ENCODE measurements around the gene DNAJC16.

DNAJC16 gene

GRCh38 chr1:15540186-15540585 lies 13.5 kb downstream of the DNAJC16 start:
- peak; percentile 14 for DNase-seq (ENCODE audit: low read depth)

DNA sequence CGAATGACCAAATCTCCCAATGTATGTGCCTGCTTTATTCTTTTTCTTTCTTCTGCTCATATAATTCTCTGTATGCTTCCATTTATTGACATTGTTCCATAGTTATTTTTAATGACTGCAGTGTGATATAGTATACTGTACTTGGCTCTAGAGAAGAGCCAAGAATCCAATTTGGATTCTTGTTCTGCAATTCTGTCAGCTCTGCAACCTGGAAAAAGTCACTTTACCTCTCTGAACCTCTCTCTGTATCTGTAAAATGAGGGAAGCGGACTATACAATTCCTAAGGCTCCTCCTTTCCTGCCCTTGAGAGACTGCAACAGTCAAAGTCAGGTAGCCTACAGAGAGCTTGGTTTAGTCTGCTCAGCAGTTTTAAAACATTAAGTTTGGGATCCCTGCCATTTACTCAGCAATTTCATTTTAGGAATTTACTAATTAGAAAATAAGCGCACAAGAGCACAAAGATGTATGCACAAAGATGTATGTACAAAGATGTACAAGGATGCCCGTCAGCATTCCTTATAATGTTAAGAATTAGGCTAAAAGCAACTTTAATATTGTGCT lies 14.7 kb downstream of the DNAJC16 start:
- DNase-seq (ENCODE audit: low read depth): no peak

- DNase-seq (ENCODE audit: low read depth): no peak
Measured at GRCh38 chr1:15542388-15543250, 16.0 kb downstream of the DNAJC16 start.

GRCh38 chr1:15543251-15543588 lies 16.6 kb downstream of the DNAJC16 start:
- no peak for DNase-seq (ENCODE audit: low read depth)

DNA sequence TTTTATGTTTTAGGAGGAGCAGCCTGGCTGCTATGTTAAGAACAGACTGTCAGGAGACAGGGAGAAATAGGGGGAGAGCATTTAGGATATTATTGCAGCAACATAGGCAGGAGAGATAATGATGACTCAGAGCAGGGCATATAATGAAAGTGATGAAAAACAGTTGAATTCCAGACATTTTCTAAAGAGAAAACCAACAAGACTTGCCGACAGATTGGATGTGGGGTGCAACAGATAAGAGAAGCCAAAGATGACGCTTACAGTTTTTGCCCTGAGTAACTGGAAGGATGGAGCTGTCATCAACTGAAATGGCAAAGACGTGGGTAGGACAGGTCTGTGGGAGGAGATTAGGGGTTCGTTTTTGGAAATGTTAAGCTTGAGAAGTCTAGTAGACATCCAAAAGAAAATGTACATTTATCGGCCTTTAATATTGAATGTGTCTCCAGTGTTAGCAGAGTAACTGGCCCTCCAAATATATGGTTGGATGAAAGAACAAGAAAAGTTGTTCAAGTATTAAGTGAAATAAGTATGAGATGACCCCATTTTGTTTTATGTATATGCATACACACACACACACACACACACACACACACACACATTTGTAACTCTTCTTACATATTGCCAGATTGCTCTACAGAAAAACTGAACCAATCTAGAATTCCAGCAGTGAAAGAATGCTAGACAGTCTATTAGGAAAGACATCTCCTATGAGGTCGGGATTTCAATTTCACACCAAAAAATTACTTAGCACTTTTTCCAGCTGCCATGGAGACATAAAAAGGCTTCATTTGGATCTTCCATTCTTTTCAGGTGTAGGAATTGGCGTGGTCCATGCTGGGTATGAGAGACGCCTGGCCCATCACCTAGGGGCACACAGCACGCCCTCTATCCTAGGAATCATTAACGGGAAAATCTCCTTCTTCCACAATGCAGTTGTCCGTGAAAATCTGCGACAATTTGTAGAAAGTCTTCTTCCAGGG lies 17.2 kb downstream of the DNAJC16 start:
- DNase-seq (ENCODE audit: low read depth): no peak

DNA sequence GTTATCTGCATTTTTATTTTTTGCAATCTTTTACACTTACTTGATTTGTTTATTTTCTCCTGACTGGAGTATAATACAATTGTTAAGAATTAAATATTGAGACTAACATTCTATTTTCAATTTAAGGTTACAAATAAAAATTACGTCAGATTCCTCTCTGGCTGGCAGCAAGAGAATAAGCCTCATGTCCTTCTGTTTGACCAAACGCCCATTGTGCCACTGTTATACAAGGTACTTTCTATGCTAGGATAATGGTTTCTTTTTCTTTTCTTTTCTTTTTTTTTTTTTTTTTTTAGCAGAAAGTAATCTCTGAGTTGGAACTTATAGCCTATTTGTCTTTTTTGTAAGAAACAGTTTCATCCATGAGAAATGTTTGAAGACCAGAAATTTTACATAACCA lies 20.0 kb downstream of the DNAJC16 start:
- DNase-seq (ENCODE audit: low read depth): no peak

- no peak for DNase-seq (ENCODE audit: low read depth)
Measured at GRCh38 chr1:15550573-15550972, 23.9 kb downstream of the DNAJC16 start.

DNA sequence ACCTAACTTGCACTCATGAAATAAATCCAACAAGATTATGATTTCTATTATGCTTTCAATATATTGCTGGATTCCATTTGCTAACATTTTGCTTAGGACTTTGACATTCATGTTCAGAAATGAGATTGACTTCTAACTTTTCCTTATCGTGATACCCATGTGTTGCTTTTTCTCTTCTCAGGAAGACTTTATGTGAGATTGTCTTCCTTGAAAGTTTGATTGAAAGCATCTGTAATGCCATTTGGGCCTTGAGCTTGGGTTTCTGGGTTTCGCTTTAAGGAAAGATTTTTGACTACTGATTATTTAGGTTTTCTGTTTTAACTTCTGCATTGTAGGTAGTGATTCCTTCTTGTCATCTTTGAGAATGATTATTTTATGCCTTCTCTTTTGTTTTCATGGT lies 30.4 kb downstream of the DNAJC16 start:
- no peak for DNase-seq (ENCODE audit: low read depth)

DNA sequence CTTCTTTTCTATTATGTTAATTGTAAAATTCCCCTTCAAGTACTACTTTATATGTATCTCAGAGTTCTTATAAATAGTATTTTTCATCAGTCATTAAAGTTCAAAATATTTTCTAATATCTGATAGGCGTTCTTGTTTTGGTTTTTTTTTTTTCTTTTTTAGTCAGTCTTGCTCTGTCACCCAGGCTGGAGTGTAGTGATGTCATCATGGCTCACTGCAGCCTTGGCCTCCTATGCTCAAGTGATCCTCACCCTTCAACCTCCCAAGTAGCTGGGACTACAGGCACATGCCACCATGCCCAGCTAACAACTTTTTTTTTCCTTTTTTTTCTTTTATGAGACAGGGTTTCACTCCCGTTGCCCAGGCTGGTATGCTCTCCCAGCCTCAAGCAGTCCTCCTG lies 30.9 kb downstream of the DNAJC16 start:
- no peak for DNase-seq (ENCODE audit: low read depth)

DNA sequence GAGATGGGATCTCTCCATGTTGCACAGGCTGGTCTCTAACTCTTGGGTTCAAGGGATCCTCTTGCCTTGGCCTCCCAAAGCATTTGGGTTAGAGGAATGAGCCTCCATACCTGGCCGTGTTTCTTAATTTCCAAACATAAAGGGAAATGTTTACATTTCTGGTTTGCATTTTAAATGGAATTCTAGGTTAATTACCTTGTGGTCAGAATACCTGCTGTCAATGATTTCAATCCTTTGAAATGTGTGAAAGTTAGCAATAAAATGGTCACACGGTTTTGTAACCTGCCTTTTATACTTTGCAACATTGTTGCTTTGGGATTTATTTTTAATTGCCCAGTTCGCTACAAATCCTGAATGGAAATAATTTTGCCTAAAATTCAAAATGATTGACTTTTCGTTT lies 31.9 kb downstream of the DNAJC16 start:
- DNase-seq (ENCODE audit: low read depth): no peak

GRCh38 chr1:15559189-15559810 lies 32.7 kb downstream of the DNAJC16 start:
- DNase-seq (ENCODE audit: low read depth): no peak

DNA sequence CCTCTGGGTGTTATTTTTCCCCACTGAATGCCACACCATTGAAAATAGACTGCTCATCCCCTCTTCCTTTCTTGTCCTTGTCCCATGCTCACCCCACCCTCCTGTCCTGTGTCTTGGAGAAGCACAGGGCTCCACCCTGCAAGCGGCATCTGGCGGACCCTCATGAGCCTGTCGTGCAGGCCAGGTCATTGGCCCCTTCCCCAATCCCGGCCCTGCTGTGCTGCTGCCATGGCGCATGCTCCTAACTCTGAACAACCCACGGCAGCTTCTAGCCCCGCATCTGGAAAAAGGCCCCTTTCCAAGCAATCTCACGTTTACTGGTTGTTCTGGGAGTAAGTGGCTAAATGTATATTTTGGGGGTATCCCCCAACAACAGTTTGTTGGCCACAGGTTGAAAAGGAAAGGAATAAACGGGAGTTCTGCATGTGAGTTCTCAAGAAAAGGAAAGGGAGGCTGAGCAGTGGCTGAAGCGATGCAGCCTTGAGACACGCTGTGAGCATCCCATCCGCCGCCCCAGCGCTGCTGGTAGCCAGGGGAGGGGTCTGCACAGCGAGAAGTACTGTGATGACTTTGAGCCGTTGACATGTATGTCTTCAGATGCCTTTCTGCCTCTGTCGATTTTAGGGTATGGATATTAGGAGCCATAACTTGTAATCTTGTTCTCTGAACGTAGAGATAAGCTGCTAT lies 41.9 kb downstream of the DNAJC16 start:
- DNase-seq (ENCODE audit: low read depth): no peak

DNA sequence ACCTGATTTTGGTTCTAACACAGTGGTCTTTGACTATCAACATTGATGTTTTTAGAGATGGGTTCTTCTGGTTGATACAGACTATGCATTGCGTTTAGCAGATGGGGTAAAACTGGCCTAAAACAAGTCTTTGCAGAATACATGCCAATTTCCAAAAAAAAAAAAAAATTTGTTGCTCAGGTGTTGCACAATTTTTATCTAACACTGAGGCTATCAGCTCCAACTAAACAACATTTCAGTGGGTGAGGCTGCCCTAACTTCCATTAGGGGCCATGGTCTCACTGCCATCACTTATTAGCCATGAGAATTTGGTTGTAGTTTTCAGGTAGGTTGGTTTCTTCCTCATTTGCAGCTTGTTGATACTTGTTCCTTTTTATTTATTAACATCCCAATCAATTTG lies 44.2 kb downstream of the DNAJC16 start:
- no peak for DNase-seq (ENCODE audit: low read depth)

DNA sequence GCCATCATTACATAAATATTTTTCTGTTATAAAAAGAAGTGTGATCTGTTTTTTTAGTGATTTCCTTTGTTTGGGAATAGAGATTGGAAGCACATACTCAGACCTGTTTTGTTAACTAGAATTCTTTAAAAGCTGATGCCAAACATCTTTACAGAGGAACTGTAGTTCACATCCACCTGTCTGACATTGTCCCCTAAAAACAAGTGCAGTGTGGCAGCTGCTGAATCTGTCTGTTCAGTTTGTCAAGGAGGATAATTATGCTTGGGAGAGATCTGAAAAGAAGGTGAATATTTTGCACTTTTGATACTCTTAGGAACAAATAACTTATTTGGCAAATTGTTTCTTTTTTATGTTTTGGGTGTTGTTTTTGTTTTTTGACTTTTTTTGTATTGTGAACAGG lies 44.6 kb downstream of the DNAJC16 start:
- DNase-seq (ENCODE audit: low read depth): no peak

DNA sequence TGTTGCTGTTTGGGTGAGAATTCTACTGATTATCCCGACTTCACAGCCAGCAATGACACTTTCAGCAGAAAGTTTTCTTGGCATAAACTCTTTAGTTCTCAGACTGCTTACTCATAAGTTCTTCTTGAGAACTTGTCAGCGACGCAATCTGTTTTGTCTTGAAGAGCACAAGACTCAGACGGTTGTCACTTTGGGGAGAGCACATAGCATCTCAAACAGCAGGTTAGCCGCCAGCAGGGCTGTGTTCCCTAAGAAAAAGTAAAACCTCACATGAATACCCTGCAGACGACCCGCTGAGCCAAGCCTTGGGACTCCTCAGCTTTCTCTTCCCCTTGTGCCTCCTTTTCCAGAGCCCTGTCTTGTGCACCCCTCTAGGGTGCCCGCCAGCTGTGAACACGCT lies 46.8 kb downstream of the DNAJC16 start:
- DNase-seq (ENCODE audit: low read depth): no peak

GRCh38 chr1:15574741-15575140 lies 48.1 kb downstream of the DNAJC16 start:
- DNase-seq (ENCODE audit: low read depth): no peak

DNA sequence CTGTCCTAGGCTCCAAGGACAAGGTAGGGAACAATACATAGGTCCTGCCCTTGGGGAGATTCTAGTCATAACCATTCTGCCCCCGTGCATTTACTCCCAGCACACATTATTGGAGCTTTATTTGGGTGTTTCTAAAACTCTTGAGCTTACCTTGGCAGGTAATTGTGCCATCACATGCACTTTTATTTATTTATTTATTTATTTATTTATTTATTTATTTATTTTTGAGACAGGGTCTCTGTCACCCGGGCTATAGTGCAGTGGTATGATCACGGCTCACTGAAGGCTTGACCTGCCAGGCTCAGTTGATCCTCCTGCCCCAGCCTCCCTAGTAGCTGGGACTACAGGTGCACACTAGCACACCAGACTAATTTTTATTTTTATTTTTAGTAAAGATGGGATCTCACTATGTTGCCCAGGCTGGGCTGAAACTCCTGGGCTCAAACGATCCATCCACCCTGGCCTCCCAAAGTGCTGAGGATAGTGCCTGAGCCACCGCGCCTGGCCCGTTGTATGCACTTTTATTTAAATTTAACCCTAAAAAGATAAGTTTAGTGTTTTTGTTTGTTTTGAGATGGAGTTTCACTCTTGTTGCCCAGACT lies 49.0 kb downstream of the DNAJC16 start:
- no peak for DNase-seq (ENCODE audit: low read depth)

DNA sequence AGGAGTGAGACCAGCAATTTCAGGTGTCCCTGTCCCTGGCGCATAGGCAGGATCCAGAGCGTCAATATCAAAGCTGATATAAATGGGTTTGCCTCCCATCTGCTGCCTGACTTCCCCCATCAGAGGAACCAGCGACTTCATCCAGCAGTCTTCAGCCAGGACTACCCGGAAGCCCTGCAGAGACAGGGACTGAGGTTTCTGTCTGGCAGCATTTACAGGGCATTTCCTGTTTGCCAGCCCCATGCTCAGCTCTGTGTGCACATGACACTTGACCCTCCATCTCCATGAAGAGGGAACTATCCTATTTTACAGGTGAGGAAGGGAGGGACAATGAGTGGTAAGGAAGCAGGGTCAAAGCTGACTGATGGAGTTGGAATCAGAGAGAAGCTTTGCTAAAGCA lies 51.0 kb downstream of the DNAJC16 start:
- no peak for DNase-seq (ENCODE audit: low read depth)

GRCh38 chr1:15578921-15579682 lies 52.5 kb downstream of the DNAJC16 start:
- no peak for DNase-seq (ENCODE audit: low read depth)

DNA sequence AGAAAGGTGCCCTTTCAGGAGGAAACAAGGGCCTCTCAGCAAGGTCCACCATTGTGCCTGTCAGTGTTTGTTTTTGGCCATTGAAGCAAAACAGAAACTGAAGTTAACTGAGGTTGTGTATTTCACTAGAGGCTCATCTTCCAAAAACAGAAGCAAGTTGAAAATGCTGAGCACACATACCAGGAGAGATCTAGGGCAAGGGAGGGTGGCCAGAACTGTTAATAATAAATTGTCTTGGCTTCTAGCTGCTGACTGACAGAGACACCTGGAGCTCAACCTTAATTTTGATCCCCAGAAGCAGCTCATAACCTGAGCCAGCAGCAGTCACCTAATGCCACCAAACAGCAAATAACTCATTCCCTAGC lies 53.0 kb downstream of the DNAJC16 start:
- no peak for DNase-seq (ENCODE audit: low read depth)
